ENCODE results near the gene CISH. TPM values are rescaled to one million over a fixed set of nuclear protein-coding genes. Genes with fewer than 3 reads are reported as not detected.

The CISH gene
- total and polyA plus RNA-seq, 2 donors from 2014 or later = 30.8 to 59.4 TPM

GRCh38 chr3:50615190-50615589, 3.6 kb upstream of the CISH start:
- H3K9ac ChIP-seq (ENCODE audit: low read length in 3 of 3) = no peak overlapping the region
- H3K27ac ChIP-seq (ENCODE audit: low read depth in 2 of 2, low read length in 2 of 2) = no peak overlapping the region
- FAIRE-seq (no peak), DNase-seq (no peak)
- no peak overlapping the region for H3K4me3 ChIP-seq (ENCODE audit: low read length in 3 of 3)
- no peaks in the 10 kb centered on the region for H3K9me3 ChIP-seq (ENCODE audit: control insufficient read depth in 2 of 3, insufficient read depth in 1 of 3, low read length in 3 of 3)
- TF ChIP-seq CTCF (IDR thresholded peaks at IDR 0.05; ENCODE audit: borderline replicate concordance, extremely low read depth, insufficient read depth) = no peak
- intact Hi-C loops (cut with DNase I) = no loop called here
- H3K27me3 ChIP-seq (ENCODE audit: control insufficient read depth, insufficient read depth, low read length) = no peaks in the 10 kb centered on the region
- H3K4me1 ChIP-seq (ENCODE audit: control insufficient read depth in 2 of 3, insufficient read depth in 2 of 3, low read depth in 1 of 3, low read length in 3 of 3) = peaks cover 5 to 30% (median 28%) of the 10 kb centered on the region in 3 donors
- peaks cover 0 to 7% (median 1%) of the 10 kb centered on the region in 3 donors for H3K36me3 ChIP-seq (ENCODE audit: control insufficient read depth in 2 of 3, insufficient read depth in 3 of 3, low read length in 3 of 3)

GRCh38 chr3:50612970-50613846, 1.6 kb upstream of the CISH start:
- peak in 1 of 5 donors; percentile 8 for DNase-seq
- Histone ChIP-seq H3K27me3 (ENCODE audit: control insufficient read depth, insufficient read depth, low read length) (no peaks in the 10 kb centered on the region), H3K27ac (ENCODE audit: low read depth in 2 of 2, low read length in 2 of 2) (peak overlapping the region; percentile 86 to 95), H3K4me3 (ENCODE audit: low read length in 3 of 3) (peak overlapping the region; percentile 64 to 83 (median 70)), H3K9me3 (ENCODE audit: control insufficient read depth in 2 of 3, insufficient read depth in 1 of 3, low read length in 3 of 3) (no peaks in the 10 kb centered on the region), H3K4me1 (ENCODE audit: control insufficient read depth in 2 of 3, insufficient read depth in 2 of 3, low read depth in 1 of 3, low read length in 3 of 3) (peaks cover 5 to 29% (median 28%) of the 10 kb centered on the region in 3 donors), H3K36me3 (ENCODE audit: control insufficient read depth in 2 of 3, insufficient read depth in 3 of 3, low read length in 3 of 3) (peaks cover 0 to 18% (median 12%) of the 10 kb centered on the region in 3 donors), H3K9ac (ENCODE audit: low read length in 3 of 3) (peak overlapping the region; percentile 31 to 83 (median 55))
- no peak for FAIRE-seq
- no peak for TF ChIP-seq CTCF (IDR thresholded peaks at IDR 0.05; ENCODE audit: borderline replicate concordance, extremely low read depth, insufficient read depth)
- intact Hi-C loops (cut with DNase I) = loop anchor here (5.0 kb wide), 1 partner anchor 41 kb away; no protein-coding TSS in a partner anchor

GRCh38 chr3:50612234-50612882, 784 bp upstream of the CISH start:
- intact Hi-C loops (cut with DNase I) = loop anchor here (5.0 kb wide), 1 partner anchor 40 kb away; no protein-coding TSS in a partner anchor
- peak; percentile 2 for TF ChIP-seq CTCF (IDR thresholded peaks at IDR 0.05; ENCODE audit: borderline replicate concordance, extremely low read depth, insufficient read depth)
- peaks cover 5 to 31% (median 28%) of the 10 kb centered on the region in 3 donors for H3K4me1 ChIP-seq (ENCODE audit: control insufficient read depth in 2 of 3, insufficient read depth in 2 of 3, low read depth in 1 of 3, low read length in 3 of 3)
- peak overlapping the region; percentile 53 to 83 (median 70) for H3K9ac ChIP-seq (ENCODE audit: low read length in 3 of 3)
- DNase-seq (no peak), FAIRE-seq (no peak)
- peak overlapping the region; percentile 64 to 83 (median 70) for H3K4me3 ChIP-seq (ENCODE audit: low read length in 3 of 3)
- no peaks in the 10 kb centered on the region for H3K27me3 ChIP-seq (ENCODE audit: control insufficient read depth, insufficient read depth, low read length)
- H3K36me3 ChIP-seq (ENCODE audit: control insufficient read depth in 2 of 3, insufficient read depth in 3 of 3, low read length in 3 of 3) = peaks cover 0 to 26% (median 21%) of the 10 kb centered on the region in 3 donors
- peak overlapping the region; percentile 86 to 95 for H3K27ac ChIP-seq (ENCODE audit: low read depth in 2 of 2, low read length in 2 of 2)
- no peaks in the 10 kb centered on the region for H3K9me3 ChIP-seq (ENCODE audit: control insufficient read depth in 2 of 3, insufficient read depth in 1 of 3, low read length in 3 of 3)

Measured in kidney (tissue), 14 donors.